GM21529 (cell line): ENCODE measurements around the gene SYNE1.
"Not testable (repeated sequence)": the region's sequence is repeated elsewhere in the genome, so short reads cannot be mapped to it uniquely, and the experiment has no call there.

Source experiments
- ATAC-seq: cut with Tn5 transposase; IDR thresholded peaks from one replicate; pipeline ENCODE4 v1.9.1; 2021; ENCODE audit not compliant: unreplicated experiment

The SYNE1 gene

GRCh38 chr6:152426276-152426675, 210.9 kb downstream of the SYNE1 start:
- no peak for ATAC-seq

DNA sequence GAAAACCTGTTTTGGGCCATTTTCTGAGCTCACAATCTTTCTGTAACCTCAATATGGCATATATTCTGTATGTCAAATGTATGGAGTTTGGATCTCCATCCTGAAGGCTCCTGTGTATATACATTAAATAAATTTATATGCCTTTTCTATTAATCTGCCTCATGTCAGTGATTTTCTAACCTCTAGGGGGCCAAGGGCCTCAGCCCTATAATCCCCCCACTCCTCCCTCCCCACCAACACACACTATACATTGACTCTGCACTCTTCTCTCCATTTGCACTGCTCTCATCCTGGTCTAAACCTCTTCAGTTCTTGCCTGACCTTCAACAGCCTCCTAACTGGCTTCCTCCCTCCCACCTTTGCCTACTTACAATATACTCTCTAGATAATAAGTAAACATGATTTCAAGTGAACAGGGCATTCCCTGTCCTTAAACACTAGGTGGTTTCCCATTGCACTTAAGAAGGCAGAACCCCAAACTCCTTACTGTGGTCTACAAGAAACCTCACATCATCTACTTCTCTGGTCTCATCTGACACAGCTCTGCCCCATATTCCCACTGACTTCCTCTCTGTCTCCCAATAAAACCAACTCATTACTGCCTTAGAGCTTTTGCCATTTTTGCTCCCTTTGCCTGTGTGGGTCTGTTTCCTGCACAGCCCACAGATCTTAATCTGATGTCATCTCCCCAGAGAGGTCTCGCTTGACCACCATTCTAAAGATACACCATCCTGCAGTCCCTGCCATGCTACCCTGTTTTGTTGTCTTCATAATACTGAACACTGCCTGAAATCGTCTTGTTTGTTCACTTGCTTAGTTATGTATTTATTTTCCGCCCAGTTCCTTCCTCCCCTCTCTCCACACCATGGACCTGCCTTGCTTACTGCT, 213.7 kb downstream of the SYNE1 start:
- peak; percentile 78 for ATAC-seq

DNA sequence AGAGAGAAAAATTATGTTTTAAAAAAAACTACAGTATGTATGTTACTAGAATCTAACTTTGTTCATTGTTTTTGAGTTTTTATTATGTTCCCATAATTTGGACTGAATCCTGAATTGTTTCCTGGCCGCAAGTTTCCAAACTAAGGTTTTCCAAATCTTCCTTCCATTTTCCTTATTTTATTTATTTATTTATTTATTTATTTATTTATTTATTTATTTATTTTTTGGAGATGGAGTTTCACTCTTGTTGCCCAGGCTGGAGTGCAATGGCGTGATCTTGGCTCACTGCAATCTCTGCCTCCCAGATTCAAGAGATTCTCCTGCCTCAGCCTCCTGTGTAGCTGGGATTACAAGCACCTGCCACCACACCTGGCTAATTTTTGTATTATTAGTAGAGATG, 215.7 kb downstream of the SYNE1 start:
- not testable (repeated sequence) for ATAC-seq

GRCh38 chr6:152420696-152421095, 216.5 kb downstream of the SYNE1 start:
- no peak for ATAC-seq

- no peak for ATAC-seq
These were observed 218.6 kb downstream of the SYNE1 start for GRCh38 chr6:152418551-152418950.

DNA sequence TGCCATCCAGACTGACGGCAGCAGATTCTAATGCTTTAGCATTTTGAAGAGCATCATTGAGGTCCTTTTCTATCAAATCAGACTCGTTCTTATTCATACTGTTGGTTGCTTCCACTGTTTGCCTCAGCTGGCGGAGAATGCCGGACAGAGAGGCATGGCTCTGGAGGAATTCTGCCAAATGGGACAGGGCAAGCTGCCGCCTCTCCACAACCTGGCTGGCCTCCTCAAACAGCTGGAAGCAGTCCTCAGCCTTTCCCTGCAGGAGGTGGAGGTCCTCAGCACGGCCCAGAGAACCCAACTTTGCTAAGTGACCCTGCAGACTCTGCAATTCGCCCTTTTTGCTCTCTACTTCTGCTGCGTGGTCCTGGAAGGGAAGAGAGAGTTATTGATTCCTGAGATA, 220.5 kb downstream of the SYNE1 start:
- ATAC-seq = no peak

GRCh38 chr6:152404936-152405595, 232.1 kb downstream of the SYNE1 start:
- no peak for ATAC-seq

GRCh38 chr6:152404086-152404857, 232.9 kb downstream of the SYNE1 start:
- ATAC-seq = no peak

GRCh38 chr6:152402791-152403190, 234.4 kb downstream of the SYNE1 start:
- no peak for ATAC-seq

GRCh38 chr6:152401978-152402377, 235.2 kb downstream of the SYNE1 start:
- no peak for ATAC-seq

- no peak for ATAC-seq
These were observed 237.8 kb downstream of the SYNE1 start for GRCh38 chr6:152399399-152399798.

DNA sequence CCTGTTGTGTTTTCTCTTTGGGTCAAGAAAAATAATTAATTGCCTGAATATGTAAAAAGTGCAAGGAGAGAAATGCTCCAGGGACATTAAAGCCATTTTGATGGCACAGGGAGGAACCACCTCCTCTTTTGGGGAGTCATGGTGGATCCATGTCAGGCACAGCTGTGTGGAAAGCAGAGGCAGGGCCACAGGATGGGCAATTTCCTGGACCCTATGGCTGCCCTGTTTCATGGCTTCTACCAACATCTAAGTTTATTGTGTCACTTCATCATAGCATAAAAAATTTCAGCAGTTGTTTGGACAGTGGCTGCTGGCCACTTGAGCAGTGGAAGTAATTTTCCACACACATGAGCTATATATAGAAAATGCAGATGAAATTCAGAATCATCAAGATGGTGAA, 238.2 kb downstream of the SYNE1 start:
- no peak for ATAC-seq

DNA sequence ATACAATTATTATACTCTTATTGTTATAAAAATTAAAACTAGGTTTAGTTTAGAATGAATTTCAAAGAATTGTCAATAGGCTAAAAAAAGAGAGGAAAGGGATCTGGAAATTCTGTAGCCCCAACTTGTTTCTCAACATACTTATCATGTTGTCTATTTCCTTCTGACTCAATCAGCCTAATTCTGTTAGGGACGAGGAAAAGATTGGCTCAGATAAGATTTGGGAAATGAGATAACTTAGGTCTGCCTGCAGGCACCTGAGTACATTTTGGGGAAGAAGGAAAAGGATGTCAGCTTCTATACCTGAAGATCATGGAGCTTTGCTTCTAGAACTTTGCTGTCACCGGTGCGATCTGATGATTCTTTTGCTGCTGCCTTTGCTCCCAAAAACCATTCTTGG, 238.8 kb downstream of the SYNE1 start:
- ATAC-seq = no peak

GRCh38 chr6:152394303-152394702, 242.9 kb downstream of the SYNE1 start:
- no peak for ATAC-seq

DNA sequence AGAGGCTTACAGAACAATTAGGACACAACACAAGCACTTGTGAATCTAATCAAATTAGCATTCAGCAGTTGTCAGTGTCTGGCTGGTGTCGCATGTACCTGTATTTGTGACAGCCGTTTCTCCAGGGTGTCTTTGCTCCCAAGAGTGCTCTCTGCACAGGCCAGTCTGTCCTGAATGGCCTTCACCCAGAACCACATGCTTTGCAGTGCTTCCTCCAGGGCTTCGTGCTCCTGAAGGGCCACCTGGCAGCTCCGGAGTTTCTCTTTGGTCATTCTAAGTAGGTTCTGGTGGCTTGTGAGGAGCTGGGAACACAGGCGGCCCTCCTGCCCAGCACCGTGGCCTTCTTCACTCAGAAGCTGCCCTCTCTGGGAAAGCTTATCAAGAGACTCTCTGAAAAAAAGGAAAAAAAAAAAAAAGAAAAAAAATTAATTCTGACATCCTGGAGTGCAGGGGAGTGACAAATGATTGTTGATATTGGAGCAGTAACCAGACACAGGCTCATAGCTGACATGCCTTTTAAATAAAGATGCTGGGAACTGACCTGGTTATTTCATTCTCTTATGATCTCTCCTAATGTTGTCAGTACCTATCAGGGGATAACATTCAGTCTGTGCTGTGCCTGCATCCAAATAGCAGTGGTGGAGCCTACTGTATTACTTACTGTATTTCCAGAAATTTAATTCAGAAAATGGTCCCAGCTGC, 245.8 kb downstream of the SYNE1 start:
- no peak for ATAC-seq

GRCh38 chr6:152387091-152387490, 250.1 kb downstream of the SYNE1 start:
- ATAC-seq = no peak

GRCh38 chr6:152386131-152386530, 251.0 kb downstream of the SYNE1 start:
- no peak for ATAC-seq

DNA sequence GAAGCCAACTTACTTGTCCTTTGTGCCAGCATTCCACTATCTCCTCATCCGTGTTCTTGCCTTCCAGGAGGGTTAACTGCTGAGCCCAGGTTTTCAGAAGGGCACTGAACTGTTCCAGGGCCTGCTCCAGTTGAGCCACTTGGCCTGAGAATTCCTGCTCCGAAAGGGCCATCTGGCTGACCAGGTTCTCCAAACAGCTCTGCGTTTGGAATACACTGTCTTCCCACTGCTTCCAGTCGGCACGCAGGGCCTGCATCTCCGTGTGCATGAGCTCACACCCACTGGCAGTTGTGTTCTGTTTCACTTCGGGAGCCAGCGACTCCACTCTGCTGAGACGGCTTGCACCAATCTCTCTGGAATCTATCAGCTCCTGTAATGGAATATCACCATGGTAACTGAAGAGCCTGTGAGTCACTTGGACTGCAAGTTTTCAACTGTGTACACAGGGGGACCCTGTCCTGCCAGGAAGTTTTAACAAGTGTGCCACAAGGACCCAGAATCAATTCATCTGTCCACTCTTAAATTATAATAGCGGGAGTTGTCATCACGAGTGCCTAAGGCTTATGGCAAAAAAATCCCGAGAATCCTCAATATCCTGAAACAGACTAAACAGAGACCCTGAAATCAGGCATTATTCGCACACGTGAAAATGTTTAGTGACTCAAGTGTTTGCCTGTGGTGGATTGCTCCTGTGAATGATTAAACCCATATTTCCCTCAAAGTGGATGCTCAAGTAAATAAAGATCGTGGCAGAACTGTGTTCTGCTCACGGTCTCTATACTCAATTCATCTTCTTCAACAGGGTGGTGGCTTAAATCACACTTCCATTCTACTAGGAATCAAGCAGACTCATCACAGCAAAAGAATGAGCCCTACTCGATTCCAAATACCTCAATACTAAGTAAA, 255.9 kb downstream of the SYNE1 start:
- no peak for ATAC-seq

DNA sequence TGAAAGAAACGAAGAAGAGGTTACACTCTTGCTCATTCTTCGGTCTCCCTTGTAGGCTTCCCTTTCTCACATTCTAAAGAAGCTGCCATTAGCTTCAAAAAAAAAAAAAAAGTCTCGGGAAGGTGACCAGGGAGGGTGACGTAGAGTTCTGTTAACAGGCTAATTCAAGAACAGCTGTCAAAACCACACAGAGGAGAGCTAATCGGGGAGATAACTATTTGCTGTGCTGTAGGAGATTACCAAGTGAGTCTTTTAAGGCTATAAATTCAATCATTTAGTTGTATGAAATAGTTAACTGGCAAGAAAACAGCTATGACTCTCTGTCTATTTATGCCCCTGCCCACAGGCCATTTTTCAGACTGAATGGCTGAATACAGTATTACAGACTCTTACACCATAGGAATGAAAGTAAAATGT, 256.8 kb downstream of the SYNE1 start:
- ATAC-seq = no peak

DNA sequence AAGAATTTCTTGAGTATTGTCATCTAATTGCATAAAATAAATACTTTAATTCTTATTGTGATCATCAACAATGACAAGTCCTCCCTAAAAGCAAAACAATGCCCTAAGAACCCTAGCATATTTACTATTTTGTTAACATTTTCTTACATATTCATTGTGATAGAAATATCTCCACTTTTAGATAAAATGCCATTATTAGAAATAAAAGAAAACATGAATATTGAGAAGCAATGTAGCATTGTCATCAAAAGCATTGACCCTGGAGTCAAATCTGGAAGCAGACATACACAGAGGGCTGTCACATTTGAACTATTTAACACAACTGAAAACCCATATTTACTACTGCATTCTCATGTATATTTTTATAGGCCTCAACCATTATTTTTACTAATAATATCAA, 257.7 kb downstream of the SYNE1 start:
- no peak for ATAC-seq
